HCT116 (cell line): ENCODE results near the gene CDV3.

Experiments used
- CEBPB ChIP-seq: IDR thresholded peaks from 2 replicates; pipeline ENCODE4 v1.6.1; 2012; ENCODE audit warnings: low read depth
- CTCF ChIP-seq, 3 experiments: fragments of 200-600 bp in 1 of 3; sonication (generic) in 1 of 3; IDR thresholded peaks in 2 of 3; conservative IDR thresholded peaks in 1 of 3; 2 replicates each; pipeline ENCODE4 v1.5.1; 2012 to 2017; ENCODE audit warnings: low read depth in 2 of 3, low read length in 2 of 3, antibody characterized with exemption in 1 of 3, borderline replicate concordance in 1 of 3, control low read depth in 1 of 3, mild to moderate bottlenecking in 1 of 3, mixed read lengths in 1 of 3, mixed run types in 1 of 3, moderate library complexity in 1 of 3; ENCODE audit not compliant: insufficient read depth in 1 of 3
- ELF1 ChIP-seq: IDR thresholded peaks from 2 replicates; pipeline ENCODE4 v1.6.1; 2012; ENCODE audit warnings: low read depth, borderline replicate concordance
- EZH2 ChIP-seq: fragments of 200-600 bp; sonication (generic); IDR thresholded peaks from 2 replicates; pipeline ENCODE4 v1.6.1; 2017; ENCODE audit warnings: antibody characterized with exemption, mixed run types
- JUND ChIP-seq: IDR thresholded peaks from 2 replicates; pipeline ENCODE4 v1.6.1; 2012
- POLR2A ChIP-seq: IDR thresholded peaks from 2 replicates; pipeline ENCODE4 v1.7.0; 2011; ENCODE audit warnings: borderline replicate concordance; ENCODE audit not compliant: insufficient read depth, insufficient read length; ENCODE audit errors: extremely low read depth
- POLR2AphosphoS5 ChIP-seq: IDR thresholded peaks from 2 replicates; pipeline ENCODE4 v1.6.1; 2011; ENCODE audit warnings: mild to moderate bottlenecking, low read depth, low read length, moderate library complexity
- RAD21 ChIP-seq: IDR thresholded peaks from 2 replicates; pipeline ENCODE4 v1.6.1; 2012; ENCODE audit warnings: low read depth, mild to moderate bottlenecking
- SIN3A ChIP-seq: IDR thresholded peaks from 2 replicates; pipeline ENCODE4 v1.6.1; 2012; ENCODE audit warnings: low read depth
- SP1 ChIP-seq: IDR thresholded peaks from 2 replicates; pipeline ENCODE4 v1.6.1; 2012; ENCODE audit warnings: low read depth
- ZNF274 ChIP-seq: fragments of 200-500 bp; sonication (Bioruptor generic); IDR thresholded peaks from 2 replicates; pipeline ENCODE4 v1.6.1; 2014; ENCODE audit warnings: mild to moderate bottlenecking, low read depth, low read length, inconsistent platforms

GRCh38 chr3:133599280-133599679 lies 25.8 kb downstream of the CDV3 start:
- TF ChIP-seq POLR2A (no peak), CTCF (IDR thresholded peaks at IDR 0.05 in 2 of 3, conservative IDR thresholded peaks at IDR 0.05 in 1 of 3; ENCODE audit: borderline replicate concordance in 1 of 3, insufficient read depth in 1 of 3, low read depth in 2 of 3, low read length in 2 of 3) (no peak), POLR2AphosphoS5 (no peak), CEBPB (no peak), EZH2 (no peak), RAD21 (no peak), SP1 (no peak), ELF1 (no peak), SIN3A (no peak), JUND (no peak), ZNF274 (no peak)
